SKM-1 treated with dmso at 0.1 percent for 144 hours (cell line): ENCODE measurements around the gene SLC16A2.
"Not testable (repeated sequence)": the region's sequence is repeated elsewhere in the genome, so short reads cannot be mapped to it uniquely, and the experiment has no call there.

Experiments used
- DNase-seq: peaks from one replicate; lab custom pipeline; 2025; ENCODE audit not compliant: unreplicated experiment; lab: John Stamatoyannopoulos, UW

SLC16A2 gene

GRCh38 chrX:74445099-74445498 lies 23.8 kb downstream of the SLC16A2 start:
- no peak for DNase-seq

GRCh38 chrX:74446876-74447275 lies 25.6 kb downstream of the SLC16A2 start:
- DNase-seq, result no peak

- no peak for DNase-seq
These were observed 27.4 kb downstream of the SLC16A2 start for GRCh38 chrX:74448669-74449068.

- no peak for DNase-seq
These were observed 28.1 kb downstream of the SLC16A2 start for GRCh38 chrX:74449322-74449936.

- DNase-seq, result no peak
These were observed 28.6 kb downstream of the SLC16A2 start for GRCh38 chrX:74449937-74450330.

- DNase-seq, result peak; percentile 76
These were observed 29.6 kb downstream of the SLC16A2 start for GRCh38 chrX:74450803-74451449.

- no peak for DNase-seq
These were observed 30.3 kb downstream of the SLC16A2 start for GRCh38 chrX:74451450-74452198.

- DNase-seq, result no peak
These were observed 30.8 kb downstream of the SLC16A2 start for GRCh38 chrX:74452199-74452481.

- DNase-seq, result no peak
These were observed 31.9 kb downstream of the SLC16A2 start for GRCh38 chrX:74453178-74453577.

GRCh38 chrX:74454233-74454632 lies 32.9 kb downstream of the SLC16A2 start:
- not testable (repeated sequence) for DNase-seq

GRCh38 chrX:74458736-74459135 lies 37.4 kb downstream of the SLC16A2 start:
- DNase-seq, result no peak

- no peak for DNase-seq
These were observed 40.1 kb downstream of the SLC16A2 start for GRCh38 chrX:74461384-74461783.

GRCh38 chrX:74464722-74465121 lies 43.4 kb downstream of the SLC16A2 start:
- no peak for DNase-seq

- DNase-seq, result no peak
These were observed 44.1 kb downstream of the SLC16A2 start for GRCh38 chrX:74465424-74465823.

- no peak for DNase-seq
These were observed 46.4 kb downstream of the SLC16A2 start for GRCh38 chrX:74467656-74468055.

- DNase-seq, result not testable (repeated sequence)
These were observed 51.8 kb downstream of the SLC16A2 start for GRCh38 chrX:74473116-74473515.

- DNase-seq, result no peak
These were observed 69.0 kb downstream of the SLC16A2 start for GRCh38 chrX:74490247-74490646.

- no peak for DNase-seq
These were observed 71.5 kb downstream of the SLC16A2 start for GRCh38 chrX:74492720-74493201.

GRCh38 chrX:74493806-74494205 lies 72.5 kb downstream of the SLC16A2 start:
- no peak for DNase-seq

- DNase-seq, result no peak
These were observed 77.6 kb downstream of the SLC16A2 start for GRCh38 chrX:74498924-74499323.

GRCh38 chrX:74500067-74500466 lies 78.8 kb downstream of the SLC16A2 start:
- no peak for DNase-seq

- DNase-seq, result no peak
These were observed 79.3 kb downstream of the SLC16A2 start for GRCh38 chrX:74500555-74500954.
